H9 (cell line): ENCODE data around the gene SRRM2. TPM values are rescaled to one million over a fixed set of nuclear protein-coding genes. Genes with fewer than 3 reads are reported as not detected.

Source experiments
- DNase-seq: peaks from one replicate; pipeline ENCODE4 v3.0.0-alpha.2; 2017
- H2AFZ ChIP-seq: one replicate; pipeline ENCODE4 v1.6.1; 2013; ENCODE audit warnings: mild to moderate bottlenecking, low read length, control low read depth, moderate library complexity
- H2AK5ac ChIP-seq: 2 replicates; pipeline ENCODE4 v1.6.1; 2013; ENCODE audit warnings: low read length, control low read depth, mixed read lengths; ENCODE audit not compliant: insufficient read length
- H2BK120ac ChIP-seq: one replicate; pipeline ENCODE4 v1.6.1; 2013; ENCODE audit warnings: low read depth, mild to moderate bottlenecking, low read length, control low read depth, inconsistent platforms; ENCODE audit not compliant: poor library complexity, severe bottlenecking
- H2BK12ac ChIP-seq: 2 replicates; pipeline ENCODE4 v1.6.1; 2013; ENCODE audit warnings: low read length, control low read depth, mixed read lengths, low read depth; ENCODE audit not compliant: insufficient read length
- H2BK15ac ChIP-seq: 2 replicates; pipeline ENCODE4 v1.6.1; 2013; ENCODE audit warnings: low read depth, low read length, control low read depth
- H2BK20ac ChIP-seq: one replicate; pipeline ENCODE4 v1.6.1; 2013; ENCODE audit warnings: low read depth, mild to moderate bottlenecking, low read length, control low read depth, inconsistent platforms; ENCODE audit not compliant: poor library complexity, severe bottlenecking
- H2BK5ac ChIP-seq: 2 replicates; pipeline ENCODE4 v1.6.1; 2013; ENCODE audit warnings: low read length, control low read depth, mixed read lengths; ENCODE audit not compliant: insufficient read length
- H3K14ac ChIP-seq: 2 replicates; pipeline ENCODE4 v1.6.1; 2013; ENCODE audit warnings: low read length, control low read depth; ENCODE audit not compliant: insufficient read depth
- H3K18ac ChIP-seq: 2 replicates; pipeline ENCODE4 v1.6.1; 2013; ENCODE audit warnings: low read depth, mild to moderate bottlenecking, mixed read lengths, low read length, control low read depth; ENCODE audit not compliant: insufficient read length
- H3K23ac ChIP-seq: 2 replicates; pipeline ENCODE4 v1.6.1; 2013; ENCODE audit warnings: low read length, control low read depth, mixed read lengths, low read depth; ENCODE audit not compliant: insufficient read length
- H3K23me2 ChIP-seq: 2 replicates; pipeline ENCODE4 v1.6.1; 2013; ENCODE audit warnings: low read depth, mild to moderate bottlenecking, mixed read lengths, low read length, control low read depth; ENCODE audit not compliant: insufficient read length, poor library complexity, severe bottlenecking
- H3K27ac ChIP-seq: 2 replicates; pipeline ENCODE4 v1.5.1; 2013; ENCODE audit warnings: low read length, control low read depth, mixed read lengths, low read depth; ENCODE audit not compliant: insufficient read length
- H3K27me3 ChIP-seq: 2 replicates; pipeline ENCODE4 v1.6.1; 2013; ENCODE audit warnings: low read length, control low read depth, inconsistent platforms; ENCODE audit not compliant: insufficient read depth
- H3K4ac ChIP-seq: 2 replicates; pipeline ENCODE4 v1.6.1; 2013; ENCODE audit warnings: low read depth, mild to moderate bottlenecking, control low read depth, inconsistent platforms, low read length, moderate library complexity
- H3K4me1 ChIP-seq: 2 replicates; pipeline ENCODE4 v1.6.1; 2013; ENCODE audit warnings: low read length, control low read depth, inconsistent platforms; ENCODE audit not compliant: insufficient read depth
- H3K4me2 ChIP-seq: 2 replicates; pipeline ENCODE4 v1.6.1; 2013; ENCODE audit warnings: low read length, control low read depth, mixed read lengths; ENCODE audit not compliant: insufficient read length, insufficient read depth
- H3K56ac ChIP-seq: 2 replicates; pipeline ENCODE4 v1.6.1; 2013; ENCODE audit warnings: low read depth, mild to moderate bottlenecking, mixed read lengths, low read length, control low read depth; ENCODE audit not compliant: insufficient read length
- H3K79me1 ChIP-seq: 2 replicates; pipeline ENCODE4 v1.6.1; 2013; ENCODE audit warnings: low read depth, mild to moderate bottlenecking, moderate library complexity, low read length, control low read depth, inconsistent platforms; ENCODE audit not compliant: insufficient read depth, poor library complexity, severe bottlenecking
- H3K79me2 ChIP-seq: 2 replicates; pipeline ENCODE4 v1.6.1; 2013; ENCODE audit warnings: low read length, control low read depth, inconsistent platforms; ENCODE audit not compliant: insufficient read depth
- H3K9ac ChIP-seq: 2 replicates; pipeline ENCODE4 v1.6.1; 2013; ENCODE audit warnings: low read length, control low read depth, mixed read lengths; ENCODE audit not compliant: insufficient read length; ENCODE audit errors: extremely low read depth
- H3K9me3 ChIP-seq: one replicate; pipeline ENCODE4 v1.6.1; 2013; ENCODE audit warnings: low read depth, low read length, inconsistent platforms; ENCODE audit not compliant: control insufficient read depth
- H3T11ph ChIP-seq: one replicate; pipeline ENCODE4 v1.6.1; 2013; ENCODE audit warnings: mild to moderate bottlenecking, low read length, control low read depth, inconsistent platforms
- H4K20me1 ChIP-seq: one replicate; pipeline ENCODE4 v1.6.1; 2013; ENCODE audit not compliant: control insufficient read depth, insufficient read length, insufficient read depth
- H4K5ac ChIP-seq: 2 replicates; pipeline ENCODE4 v1.6.1; 2013; ENCODE audit warnings: low read depth, mild to moderate bottlenecking, mixed read lengths, low read length, control low read depth; ENCODE audit not compliant: insufficient read length
- H4K8ac ChIP-seq: replicated peaks from 2 replicates; pipeline ENCODE4 v1.6.1; 2013; ENCODE audit warnings: low read length, control low read depth, mixed read lengths, low read depth; ENCODE audit not compliant: insufficient read length
- H4K91ac ChIP-seq: 2 replicates; pipeline ENCODE4 v1.6.1; 2013; ENCODE audit warnings: low read depth, mild to moderate bottlenecking, moderate library complexity, mixed read lengths, low read length, control low read depth; ENCODE audit not compliant: insufficient read length
- H3K27ac Mint-ChIP-seq, 3 experiments: 2 replicates in 2 of 3; 3 replicates in 1 of 3; pipeline ENCODE4 v1.8.0; 2020 to 2021; ENCODE audit warnings: mixed read lengths in 3 of 3, mild to moderate bottlenecking in 1 of 3, moderate library complexity in 1 of 3
- H3K27me3 Mint-ChIP-seq: 2 replicates; pipeline ENCODE4 v1.8.0; 2021; ENCODE audit warnings: low read depth, mild to moderate bottlenecking, moderate library complexity, mixed read lengths
- H3K36me3 Mint-ChIP-seq, 3 experiments: 2 replicates in 2 of 3; 3 replicates in 1 of 3; pipeline ENCODE4 v1.8.0; 2020 to 2021; ENCODE audit warnings: low read depth in 3 of 3, mixed read lengths in 3 of 3; ENCODE audit not compliant: insufficient read depth in 1 of 3
- H3K4me1 Mint-ChIP-seq, 2 experiments: 2 replicates each; pipeline ENCODE4 v1.8.0; 2020; ENCODE audit warnings: mixed read lengths in 2 of 2
- H3K4me3 Mint-ChIP-seq, 2 experiments: 2 replicates in 1 of 2; 3 replicates in 1 of 2; pipeline ENCODE4 v1.8.0; 2020 to 2021; ENCODE audit warnings: mild to moderate bottlenecking in 2 of 2, mixed read lengths in 2 of 2, moderate library complexity in 1 of 2
- H3K9me3 Mint-ChIP-seq, 2 experiments: 2 replicates in 1 of 2; 3 replicates in 1 of 2; pipeline ENCODE4 v1.8.0; 2020; ENCODE audit warnings: mild to moderate bottlenecking in 2 of 2, mixed read lengths in 2 of 2, moderate library complexity in 1 of 2
- WGBS: extraction: QIAGEN DNeasy Blood & Tissue Kit; methylation state at CpG from one replicate; pipeline ENCODE4 v1.1.7; 2013; ENCODE audit warnings: missing lambda C conversion rate, low lambda C conversion rate, mixed read lengths; ENCODE audit not compliant: insufficient read length; ENCODE audit errors: extremely low coverage; 5-methylcytosine and 5-hydroxymethylcytosine counted together
- total RNA-seq: library from RNA; stranded (reverse); gene quantifications from 2 replicates; pipeline ENCODE4 v1.2.1, GENCODE V29; 2021
- TF ChIP-seq, protein P1 (sequence below): fragments of 200-600 bp; sonication (generic); conservative IDR thresholded peaks from 3 replicates; pipeline ENCODE4 v1.8.0; 2021; ENCODE audit warnings: antibody characterized with exemption, mild to moderate bottlenecking

SRRM2 gene
- total RNA-seq, 1 experiment from 2014 or later, result 694 TPM

DNA sequence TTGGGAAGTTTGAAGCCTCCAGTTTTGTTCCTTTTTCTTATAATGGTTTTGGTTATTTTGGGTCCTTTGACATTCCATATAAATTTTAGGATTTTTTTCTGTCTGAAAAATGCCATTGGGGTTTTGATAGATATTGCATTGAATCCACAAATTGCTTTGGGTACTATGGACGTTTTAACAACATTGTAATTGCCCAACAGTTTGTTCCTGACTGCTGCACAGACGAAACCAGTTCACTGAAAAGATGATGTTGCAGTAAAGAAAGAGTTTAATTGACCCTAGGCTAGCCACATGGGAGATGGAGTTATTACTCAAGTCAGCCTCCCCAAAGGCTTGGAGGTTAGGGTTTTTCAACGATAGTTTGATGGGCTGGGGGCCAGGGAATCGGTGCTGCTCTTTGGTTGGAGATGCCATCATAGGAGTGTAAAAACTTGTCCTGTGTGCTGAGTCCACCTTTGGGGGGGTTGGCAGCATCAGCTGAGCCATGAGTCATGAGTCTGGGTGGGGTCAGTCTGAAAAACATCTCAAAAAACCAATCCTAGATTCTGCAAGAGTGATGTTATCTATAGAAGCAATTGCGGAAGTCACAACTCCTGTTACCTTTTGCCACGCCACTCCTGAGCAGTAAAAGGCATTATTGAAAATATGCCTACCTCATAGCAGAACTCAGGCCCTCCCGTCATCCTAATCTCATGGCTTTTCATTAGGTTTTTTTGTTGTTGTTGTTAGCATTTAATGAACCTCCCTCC, 43.1 kb downstream of the SRRM2 start:
- H2AK5ac ChIP-seq, result no peak overlapping the region
- Mint-ChIP-seq H3K27me3 (peaks cover 20% of the 10 kb centered on the region), H3K4me3 (no peak overlapping the region), H3K4me1 (peaks cover 7 to 8% of the 10 kb centered on the region in 2 experiments; a peak in 3 of 4 replicates), H3K27ac (no peak overlapping the region), H3K9me3 (no peaks in the 10 kb centered on the region), H3K36me3 (no peaks in the 10 kb centered on the region; a peak in 1 of 7 replicates)
- DNase-seq, result no peak
- no peak overlapping the region for H2BK15ac ChIP-seq
- H2BK20ac ChIP-seq, result no peak overlapping the region
- H4K8ac ChIP-seq, result no peak overlapping the region
- H3K27ac ChIP-seq, result no peak overlapping the region
- H3K23ac ChIP-seq, result no peak overlapping the region
- no peak overlapping the region for H3K56ac ChIP-seq
- no peaks in the 10 kb centered on the region for H4K20me1 ChIP-seq
- no peaks in the 10 kb centered on the region for H3K27me3 ChIP-seq
- no peaks in the 10 kb centered on the region for H3K23me2 ChIP-seq
- H2BK12ac ChIP-seq, result no peak overlapping the region
- no peak overlapping the region for H3K9ac ChIP-seq
- H3K79me2 ChIP-seq, result no peaks in the 10 kb centered on the region
- no peak overlapping the region for H4K91ac ChIP-seq
- TF ChIP-seq, protein P1, sequence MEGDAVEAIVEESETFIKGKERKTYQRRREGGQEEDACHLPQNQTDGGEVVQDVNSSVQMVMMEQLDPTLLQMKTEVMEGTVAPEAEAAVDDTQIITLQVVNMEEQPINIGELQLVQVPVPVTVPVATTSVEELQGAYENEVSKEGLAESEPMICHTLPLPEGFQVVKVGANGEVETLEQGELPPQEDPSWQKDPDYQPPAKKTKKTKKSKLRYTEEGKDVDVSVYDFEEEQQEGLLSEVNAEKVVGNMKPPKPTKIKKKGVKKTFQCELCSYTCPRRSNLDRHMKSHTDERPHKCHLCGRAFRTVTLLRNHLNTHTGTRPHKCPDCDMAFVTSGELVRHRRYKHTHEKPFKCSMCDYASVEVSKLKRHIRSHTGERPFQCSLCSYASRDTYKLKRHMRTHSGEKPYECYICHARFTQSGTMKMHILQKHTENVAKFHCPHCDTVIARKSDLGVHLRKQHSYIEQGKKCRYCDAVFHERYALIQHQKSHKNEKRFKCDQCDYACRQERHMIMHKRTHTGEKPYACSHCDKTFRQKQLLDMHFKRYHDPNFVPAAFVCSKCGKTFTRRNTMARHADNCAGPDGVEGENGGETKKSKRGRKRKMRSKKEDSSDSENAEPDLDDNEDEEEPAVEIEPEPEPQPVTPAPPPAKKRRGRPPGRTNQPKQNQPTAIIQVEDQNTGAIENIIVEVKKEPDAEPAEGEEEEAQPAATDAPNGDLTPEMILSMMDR, result no peak
- H4K5ac ChIP-seq, result no peak overlapping the region
- no peaks in the 10 kb centered on the region for H3K4me1 ChIP-seq
- H3K4ac ChIP-seq, result no peak overlapping the region
- H3K4me2 ChIP-seq, result no peak overlapping the region
- H3K14ac ChIP-seq, result no peak overlapping the region
- H2BK5ac ChIP-seq, result no peak overlapping the region
- no peak overlapping the region for H3K18ac ChIP-seq
- no peak overlapping the region for H2BK120ac ChIP-seq
- H3T11ph ChIP-seq, result no peak overlapping the region
- no CpG with 5 or more reads among the region's 7 CpGs for WGBS
- no peak overlapping the region for H2AFZ ChIP-seq
- H3K9me3 ChIP-seq, result no peaks in the 10 kb centered on the region
- H3K79me1 ChIP-seq, result no peaks in the 10 kb centered on the region
